ENCODE results near the gene AGMO. TPM values are rescaled to one million over a fixed set of nuclear protein-coding genes. Genes with fewer than 3 reads are reported as not detected.

The AGMO gene
- total and polyA plus RNA-seq, 2 experiments from 2014 or later = 0.42 to 0.55 TPM

GRCh38 chr7:15603124-15603523, 41.3 kb upstream of the AGMO start:
- Mint-ChIP-seq H3K4me3 (no peak overlapping the region), H3K27ac (no peak overlapping the region), H3K27me3 (ENCODE audit: insufficient read depth, low read depth, poor library complexity) (no peaks in the 10 kb centered on the region), H3K9me3 (peaks cover 12% of the 10 kb centered on the region; the same call in 2 of the 3 replicates), H3K36me3 (ENCODE audit: low read depth) (peaks cover 10% of the 10 kb centered on the region; the same call in 2 of the 3 replicates), H3K4me1 (peaks cover 5% of the 10 kb centered on the region; the same call in 2 of the 3 replicates)
- Histone ChIP-seq H3K27ac (ENCODE audit: low read depth) (no peak overlapping the region), H3F3A (replicated peaks; ENCODE audit: low read depth) (no peaks in the 10 kb centered on the region), H3K27me3 (ENCODE audit: insufficient read depth) (no peaks in the 10 kb centered on the region), H2AFZ (0 out of 2 replicates have a peak overlapping the region, but pooled peaks have one; percentile 25), H3K9me2 (ENCODE audit: insufficient read depth) (no peaks in the 10 kb centered on the region), H3K36me3 (ENCODE audit: insufficient read depth) (no peaks in the 10 kb centered on the region), H3K79me2 (replicated peaks; ENCODE audit: insufficient read depth) (no peaks in the 10 kb centered on the region), H4K20me1 (replicated peaks; ENCODE audit: insufficient read depth) (no peaks in the 10 kb centered on the region), H3K4me3 (no peak overlapping the region), H3K4me1 (ENCODE audit: insufficient read depth) (peaks cover 9% of the 10 kb centered on the region; the same call in 1 of the 2 replicates), H3K4me2 (no peak overlapping the region)
- ATAC-seq = no peak
- no peak for DNase-seq (ENCODE audit: low spot score)
- TF ChIP-seq POLR2AphosphoS5 (IDR thresholded peaks at IDR 0.05; ENCODE audit: low read depth) = no peak
- no peak for TF ChIP-seq NANOG (IDR thresholded peaks at IDR 0.05; ENCODE audit: borderline replicate concordance)
- TF ChIP-seq CREB1 (CRISPR knock-in tag; IDR thresholded peaks at IDR 0.05; ENCODE audit: low read depth) = no peak
- TF ChIP-seq, protein P1, sequence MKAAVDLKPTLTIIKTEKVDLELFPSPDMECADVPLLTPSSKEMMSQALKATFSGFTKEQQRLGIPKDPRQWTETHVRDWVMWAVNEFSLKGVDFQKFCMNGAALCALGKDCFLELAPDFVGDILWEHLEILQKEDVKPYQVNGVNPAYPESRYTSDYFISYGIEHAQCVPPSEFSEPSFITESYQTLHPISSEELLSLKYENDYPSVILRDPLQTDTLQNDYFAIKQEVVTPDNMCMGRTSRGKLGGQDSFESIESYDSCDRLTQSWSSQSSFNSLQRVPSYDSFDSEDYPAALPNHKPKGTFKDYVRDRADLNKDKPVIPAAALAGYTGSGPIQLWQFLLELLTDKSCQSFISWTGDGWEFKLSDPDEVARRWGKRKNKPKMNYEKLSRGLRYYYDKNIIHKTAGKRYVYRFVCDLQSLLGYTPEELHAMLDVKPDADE (IDR thresholded peaks at IDR 0.05) = no peak
- TF ChIP-seq, protein P2, sequence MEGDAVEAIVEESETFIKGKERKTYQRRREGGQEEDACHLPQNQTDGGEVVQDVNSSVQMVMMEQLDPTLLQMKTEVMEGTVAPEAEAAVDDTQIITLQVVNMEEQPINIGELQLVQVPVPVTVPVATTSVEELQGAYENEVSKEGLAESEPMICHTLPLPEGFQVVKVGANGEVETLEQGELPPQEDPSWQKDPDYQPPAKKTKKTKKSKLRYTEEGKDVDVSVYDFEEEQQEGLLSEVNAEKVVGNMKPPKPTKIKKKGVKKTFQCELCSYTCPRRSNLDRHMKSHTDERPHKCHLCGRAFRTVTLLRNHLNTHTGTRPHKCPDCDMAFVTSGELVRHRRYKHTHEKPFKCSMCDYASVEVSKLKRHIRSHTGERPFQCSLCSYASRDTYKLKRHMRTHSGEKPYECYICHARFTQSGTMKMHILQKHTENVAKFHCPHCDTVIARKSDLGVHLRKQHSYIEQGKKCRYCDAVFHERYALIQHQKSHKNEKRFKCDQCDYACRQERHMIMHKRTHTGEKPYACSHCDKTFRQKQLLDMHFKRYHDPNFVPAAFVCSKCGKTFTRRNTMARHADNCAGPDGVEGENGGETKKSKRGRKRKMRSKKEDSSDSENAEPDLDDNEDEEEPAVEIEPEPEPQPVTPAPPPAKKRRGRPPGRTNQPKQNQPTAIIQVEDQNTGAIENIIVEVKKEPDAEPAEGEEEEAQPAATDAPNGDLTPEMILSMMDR (conservative IDR thresholded peaks at IDR 0.05; ENCODE audit: low read depth in 2 of 2) = no peak
- no peak for TF ChIP-seq ZNF462 (CRISPR knock-in tag; IDR thresholded peaks at IDR 0.05)
- no peak for TF ChIP-seq STAT1 (IDR thresholded peaks at IDR 0.05; ENCODE audit: unreplicated experiment)
- TF ChIP-seq ZNF331 (CRISPR knock-in tag; IDR thresholded peaks at IDR 0.05; ENCODE audit: low read depth) = no peak
- TF ChIP-seq, protein P3, sequence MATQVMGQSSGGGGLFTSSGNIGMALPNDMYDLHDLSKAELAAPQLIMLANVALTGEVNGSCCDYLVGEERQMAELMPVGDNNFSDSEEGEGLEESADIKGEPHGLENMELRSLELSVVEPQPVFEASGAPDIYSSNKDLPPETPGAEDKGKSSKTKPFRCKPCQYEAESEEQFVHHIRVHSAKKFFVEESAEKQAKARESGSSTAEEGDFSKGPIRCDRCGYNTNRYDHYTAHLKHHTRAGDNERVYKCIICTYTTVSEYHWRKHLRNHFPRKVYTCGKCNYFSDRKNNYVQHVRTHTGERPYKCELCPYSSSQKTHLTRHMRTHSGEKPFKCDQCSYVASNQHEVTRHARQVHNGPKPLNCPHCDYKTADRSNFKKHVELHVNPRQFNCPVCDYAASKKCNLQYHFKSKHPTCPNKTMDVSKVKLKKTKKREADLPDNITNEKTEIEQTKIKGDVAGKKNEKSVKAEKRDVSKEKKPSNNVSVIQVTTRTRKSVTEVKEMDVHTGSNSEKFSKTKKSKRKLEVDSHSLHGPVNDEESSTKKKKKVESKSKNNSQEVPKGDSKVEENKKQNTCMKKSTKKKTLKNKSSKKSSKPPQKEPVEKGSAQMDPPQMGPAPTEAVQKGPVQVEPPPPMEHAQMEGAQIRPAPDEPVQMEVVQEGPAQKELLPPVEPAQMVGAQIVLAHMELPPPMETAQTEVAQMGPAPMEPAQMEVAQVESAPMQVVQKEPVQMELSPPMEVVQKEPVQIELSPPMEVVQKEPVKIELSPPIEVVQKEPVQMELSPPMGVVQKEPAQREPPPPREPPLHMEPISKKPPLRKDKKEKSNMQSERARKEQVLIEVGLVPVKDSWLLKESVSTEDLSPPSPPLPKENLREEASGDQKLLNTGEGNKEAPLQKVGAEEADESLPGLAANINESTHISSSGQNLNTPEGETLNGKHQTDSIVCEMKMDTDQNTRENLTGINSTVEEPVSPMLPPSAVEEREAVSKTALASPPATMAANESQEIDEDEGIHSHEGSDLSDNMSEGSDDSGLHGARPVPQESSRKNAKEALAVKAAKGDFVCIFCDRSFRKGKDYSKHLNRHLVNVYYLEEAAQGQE (IDR thresholded peaks at IDR 0.05; ENCODE audit: unreplicated experiment) = no peak
- no peak for TF ChIP-seq JUNB (IDR thresholded peaks at IDR 0.05; ENCODE audit: unreplicated experiment)
- no peak for TF ChIP-seq ZNF114 (CRISPR knock-in tag; IDR thresholded peaks at IDR 0.05)
- no peak for TF ChIP-seq EZH2 (IDR thresholded peaks at IDR 0.05; ENCODE audit: low read depth, unreplicated experiment)
- TF ChIP-seq EZH2phosphoT487 (IDR thresholded peaks at IDR 0.05; ENCODE audit: unreplicated experiment) = no peak
